Stomach (tissue), 9 donors: ENCODE measurements around the gene TTC28. TPM values are rescaled to one million over a fixed set of nuclear protein-coding genes. Genes with fewer than 3 reads are reported as not detected.
A peak's percentile ranks its signal among the peaks of the same experiment; 100 is the strongest.

Experiments used
- DNase-seq, 2 donors: peaks; one replicate each; pipeline versions ENCODE4 v3.0.0 to v3.0.0-alpha.2; 2013 to 2019
- H3K27ac ChIP-seq, 5 donors: fragments of 200-600 bp in 4 of 5; sonication (generic) in 4 of 5; one replicate each; pipeline ENCODE4 v1.5.1; 2013 to 2019; ENCODE audit warnings: mild to moderate bottlenecking in 1 of 5, moderate library complexity in 1 of 5
- H3K27me3 ChIP-seq, 3 donors: fragments of 200-600 bp; sonication (generic); one replicate each; pipeline ENCODE4 v1.5.1; 2017 to 2019; ENCODE audit warnings: mixed run types in 1 of 3
- H3K36me3 ChIP-seq, 4 donors: fragments of 200-600 bp; sonication (generic); 1 replicate in 3 of 4; 2 replicates in 1 of 4; pipeline ENCODE4 v1.5.1; 2016 to 2019
- H3K4me1 ChIP-seq, 4 donors: fragments of 200-600 bp; sonication (generic); one replicate each; pipeline ENCODE4 v1.5.1; 2016 to 2019
- H3K4me3 ChIP-seq, 4 donors: fragments of 200-600 bp; sonication (generic) in 3 of 4; one replicate each; pipeline ENCODE4 v1.5.1; 2016 to 2019; ENCODE audit warnings: mild to moderate bottlenecking in 1 of 4
- H3K9me3 ChIP-seq, 4 donors: fragments of 200-600 bp; sonication (generic); one replicate each; pipeline ENCODE4 v1.5.1; 2016 to 2019
- EP300 ChIP-seq: sonication (generic); formaldehyde crosslinking; IDR thresholded peaks from one replicate; pipeline ENCODE4 v1.6.1; 2017; ENCODE audit warnings: antibody characterized with exemption
- POLR2A ChIP-seq, 4 donors: fragments of 450-650 bp; IDR thresholded peaks; one replicate each; pipeline ENCODE4 v1.6.1; 2016; ENCODE audit warnings: antibody characterized with exemption in 4 of 4, control low read depth in 2 of 4, mild to moderate bottlenecking in 1 of 4, moderate library complexity in 1 of 4
- POLR2AphosphoS5 ChIP-seq, 3 donors: sonication (generic); formaldehyde crosslinking; IDR thresholded peaks; one replicate each; pipeline ENCODE4 v1.6.1; 2016; ENCODE audit warnings: antibody characterized with exemption in 3 of 3
- WGBS, 5 donors: extraction: QIAGEN DNeasy Blood & Tissue Kit in 3 of 5; methylation state at CpG; one replicate each; pipeline versions ENCODE4 v1.1.5 to v1.1.7; 2013 to 2018; 5-methylcytosine and 5-hydroxymethylcytosine counted together
- intact Hi-C: fragments of 100-400 bp; cut with DNase I; formaldehyde crosslinking; loops from one replicate; pipeline ENCODE4 v1.15.1; 2023; ENCODE audit warnings: low total_unique reads
- polyA plus RNA-seq, 3 donors: library from polyadenylated mRNA; stranded (reverse); fragments of 200-250 nt; gene quantifications; one replicate each; pipeline ENCODE4 v1.2.3, GENCODE V29; 2013
- total RNA-seq, 5 donors: library from RNA; depleted of rRNA; stranded (reverse); fragments of >200 nt; gene quantifications; one replicate each; pipeline versions ENCODE4 v1.1.0 to v1.2.3, GENCODE V29; 2014 to 2016
- TF ChIP-seq, protein P1 (sequence below), 7 experiments: fragments of 450-650 bp in 4 of 7; fragments of 200-600 bp in 3 of 7; sonication (generic) in 3 of 7; IDR thresholded peaks; one replicate each; pipeline ENCODE4 v1.5.1; 2016 to 2019; ENCODE audit warnings: antibody characterized with exemption in 7 of 7, control low read depth in 2 of 7, mild to moderate bottlenecking in 1 of 7
- donor health status: healthy with polysubstance abuse.
- donor health status: Bipolar disorder and iron deficiency.
- donor health status: healthy.

Gene TTC28
- total and polyA plus RNA-seq, 8 donors = 1.7 to 53.4 (median 24.6) TPM

DNA sequence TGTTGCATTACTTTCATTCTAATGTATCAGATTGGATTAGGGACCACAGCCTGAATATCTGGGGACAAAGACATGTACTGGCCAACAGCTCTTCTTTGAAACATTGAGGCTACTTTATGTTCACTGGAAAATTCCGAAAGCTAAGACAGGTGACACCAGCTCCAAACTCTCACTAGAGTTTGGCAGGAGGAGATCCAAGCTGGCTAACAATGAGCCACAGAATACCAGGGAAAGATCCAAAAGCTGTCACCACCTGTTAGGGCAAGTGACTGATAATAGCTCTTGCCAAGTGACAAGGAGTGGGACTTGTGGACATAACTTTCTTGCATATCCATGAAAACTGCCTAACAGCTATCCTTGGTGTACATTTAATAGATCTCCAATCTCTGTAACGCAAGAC is 333.3 kb downstream of the TTC28 start:
- Histone ChIP-seq H3K4me1 (peaks cover 0 to 26% (median under 1%) of the 10 kb centered on the region in 4 donors), H3K27ac (no peak overlapping the region), H3K4me3 (no peak overlapping the region), H3K9me3 (no peaks in the 10 kb centered on the region), H3K27me3 (no peaks in the 10 kb centered on the region), H3K36me3 (no peaks in the 10 kb centered on the region)
- no peak for TF ChIP-seq EP300
- WGBS, 5 donors = 92 to 97% (median 95%) methylated on average over 2 of the region's 2 CpGs
- DNase-seq = no peak
- intact Hi-C loops = no loop called here

DNA sequence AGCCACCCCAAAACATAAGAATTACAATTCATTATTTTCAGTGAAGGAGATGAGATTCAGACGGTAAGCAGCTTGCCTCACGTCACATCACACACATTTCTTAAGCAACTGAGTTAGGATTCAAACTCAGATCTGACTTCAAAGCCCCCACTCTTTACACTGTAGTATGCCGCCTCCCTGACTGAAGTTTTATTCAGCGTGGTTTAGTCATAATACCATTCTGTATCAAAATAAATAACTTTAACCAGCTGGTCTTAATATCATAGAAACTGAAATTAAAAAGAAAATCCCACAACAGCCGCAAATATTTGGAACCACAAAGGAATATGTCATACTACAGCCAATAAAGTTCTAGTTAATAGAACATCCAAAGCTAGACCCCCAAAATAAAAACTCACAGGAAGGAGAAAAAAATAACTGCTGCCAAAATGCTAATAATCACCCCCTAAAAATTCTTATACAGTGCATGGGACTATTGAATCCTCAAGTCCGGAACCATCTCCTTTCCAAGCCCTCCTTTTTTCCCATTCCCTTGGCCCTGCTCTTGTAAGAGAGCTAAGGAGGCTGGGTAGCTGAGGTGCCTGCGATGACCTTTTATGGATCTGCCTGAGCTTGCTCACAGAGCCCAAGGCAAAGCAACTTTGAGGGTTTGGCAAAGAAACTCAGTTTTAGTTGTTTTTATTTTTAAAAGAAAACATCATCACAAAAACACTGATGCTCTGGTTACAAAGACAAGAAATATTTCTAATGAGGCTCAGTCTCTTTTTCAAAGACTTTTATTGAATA is 334.5 kb downstream of the TTC28 start:
- Histone ChIP-seq H3K27me3 (no peaks in the 10 kb centered on the region), H3K4me1 (peaks cover 0 to 30% (median 2%) of the 10 kb centered on the region in 4 donors), H3K36me3 (no peaks in the 10 kb centered on the region), H3K4me3 (no peak overlapping the region), H3K27ac (peak overlapping the region in 2 of 5 donors; percentile 38 to 51), H3K9me3 (no peaks in the 10 kb centered on the region)
- TF ChIP-seq, protein P1, sequence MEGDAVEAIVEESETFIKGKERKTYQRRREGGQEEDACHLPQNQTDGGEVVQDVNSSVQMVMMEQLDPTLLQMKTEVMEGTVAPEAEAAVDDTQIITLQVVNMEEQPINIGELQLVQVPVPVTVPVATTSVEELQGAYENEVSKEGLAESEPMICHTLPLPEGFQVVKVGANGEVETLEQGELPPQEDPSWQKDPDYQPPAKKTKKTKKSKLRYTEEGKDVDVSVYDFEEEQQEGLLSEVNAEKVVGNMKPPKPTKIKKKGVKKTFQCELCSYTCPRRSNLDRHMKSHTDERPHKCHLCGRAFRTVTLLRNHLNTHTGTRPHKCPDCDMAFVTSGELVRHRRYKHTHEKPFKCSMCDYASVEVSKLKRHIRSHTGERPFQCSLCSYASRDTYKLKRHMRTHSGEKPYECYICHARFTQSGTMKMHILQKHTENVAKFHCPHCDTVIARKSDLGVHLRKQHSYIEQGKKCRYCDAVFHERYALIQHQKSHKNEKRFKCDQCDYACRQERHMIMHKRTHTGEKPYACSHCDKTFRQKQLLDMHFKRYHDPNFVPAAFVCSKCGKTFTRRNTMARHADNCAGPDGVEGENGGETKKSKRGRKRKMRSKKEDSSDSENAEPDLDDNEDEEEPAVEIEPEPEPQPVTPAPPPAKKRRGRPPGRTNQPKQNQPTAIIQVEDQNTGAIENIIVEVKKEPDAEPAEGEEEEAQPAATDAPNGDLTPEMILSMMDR (IDR thresholded peaks at IDR 0.05) = no peak
- TF ChIP-seq POLR2A (IDR thresholded peaks at IDR 0.05) (no peak), EP300 (no peak), POLR2AphosphoS5 (IDR thresholded peaks at IDR 0.05) (no peak)
- DNase-seq = no peak
- intact Hi-C loops = no loop called here
- 69 to 80% (median 74%) methylated on average over 7 of the region's 7 CpGs for WGBS, 5 donors

DNA sequence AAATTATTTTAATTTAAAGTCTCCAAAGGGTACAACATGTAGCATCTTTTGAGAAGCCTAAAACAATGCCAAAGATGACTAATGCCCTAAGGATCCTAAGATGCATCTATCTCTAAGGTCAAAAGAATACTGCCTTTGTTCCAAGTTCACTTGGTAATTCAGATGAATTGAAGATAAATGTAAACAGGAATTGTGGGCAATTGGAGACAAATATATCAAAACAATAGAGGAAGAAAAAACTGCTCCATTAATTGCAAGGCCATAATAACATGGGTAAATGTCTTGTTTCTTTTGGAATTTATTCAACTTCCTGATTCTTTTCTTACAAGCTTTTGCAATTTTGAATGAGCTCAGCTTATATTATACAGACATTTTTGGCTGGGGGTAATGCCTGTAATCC is 338.6 kb downstream of the TTC28 start:
- TF ChIP-seq POLR2A (IDR thresholded peaks at IDR 0.05) (no peak), POLR2AphosphoS5 (IDR thresholded peaks at IDR 0.05) (no peak)
- Histone ChIP-seq H3K9me3 (no peaks in the 10 kb centered on the region), H3K4me3 (no peak overlapping the region), H3K36me3 (no peaks in the 10 kb centered on the region), H3K27me3 (no peaks in the 10 kb centered on the region), H3K4me1 (peaks cover 0 to 30% (median 2%) of the 10 kb centered on the region in 4 donors), H3K27ac (no peak overlapping the region)
- DNase-seq = no peak
- intact Hi-C loops = no loop called here

DNA sequence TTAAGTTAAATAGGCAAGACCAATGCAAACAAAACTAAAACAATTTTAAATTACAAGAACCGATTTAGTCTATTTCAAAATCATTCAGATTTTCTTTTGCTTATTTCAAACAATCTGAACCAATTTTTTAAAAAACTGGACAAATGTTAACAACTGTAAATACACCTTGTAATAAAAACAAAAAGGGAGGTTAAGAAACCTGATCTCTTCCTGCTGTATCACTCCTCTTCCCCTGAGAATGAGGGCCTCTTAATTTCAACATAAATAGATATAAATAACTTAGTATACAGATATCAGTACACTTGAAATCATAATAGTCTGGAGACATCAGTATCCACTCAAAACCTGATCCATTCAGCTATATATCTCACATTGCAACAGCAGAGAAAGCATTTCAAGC is 346.6 kb downstream of the TTC28 start:
- Histone ChIP-seq H3K27me3 (no peaks in the 10 kb centered on the region), H3K9me3 (no peaks in the 10 kb centered on the region), H3K4me3 (no peak overlapping the region), H3K36me3 (no peaks in the 10 kb centered on the region), H3K27ac (no peak overlapping the region), H3K4me1 (peaks cover 0 to 23% (median 7%) of the 10 kb centered on the region in 4 donors)
- no peak for DNase-seq
- 23 to 45% (median 31%) methylated on average over 1 of the region's 1 CpG for whole genome bisulfite sequencing, 5 donors
- TF ChIP-seq POLR2AphosphoS5 (IDR thresholded peaks at IDR 0.05) (no peak), POLR2A (IDR thresholded peaks at IDR 0.05) (no peak), EP300 (no peak)
- TF ChIP-seq, protein P1 (IDR thresholded peaks at IDR 0.05) = no peak
- intact Hi-C loops = no loop called here

DNA sequence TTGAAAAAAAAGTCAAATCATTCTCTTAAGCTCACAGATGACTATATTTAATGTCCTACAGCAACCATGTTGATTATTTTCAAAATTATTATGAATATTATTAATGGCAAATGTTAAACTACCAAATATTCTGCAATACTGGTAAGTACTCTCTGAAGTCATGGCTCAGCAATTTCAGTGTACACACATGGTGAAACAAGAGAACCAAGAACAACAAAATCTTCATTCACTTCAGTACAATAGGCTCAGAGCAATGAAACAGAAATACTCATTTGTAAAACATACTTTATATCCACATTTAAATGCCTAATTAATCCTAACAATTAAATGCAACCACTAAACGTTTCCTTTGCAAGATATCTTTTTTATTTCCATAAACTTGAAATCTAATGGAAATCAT is 347.2 kb downstream of the TTC28 start:
- Histone ChIP-seq H3K27me3 (no peaks in the 10 kb centered on the region), H3K36me3 (no peaks in the 10 kb centered on the region), H3K27ac (no peak overlapping the region), H3K4me3 (no peak overlapping the region), H3K4me1 (peaks cover 0 to 23% (median 7%) of the 10 kb centered on the region in 4 donors), H3K9me3 (no peaks in the 10 kb centered on the region)
- no peak for TF ChIP-seq EP300
- TF ChIP-seq, protein P1 (IDR thresholded peaks at IDR 0.05) = no peak
- TF ChIP-seq POLR2AphosphoS5 (IDR thresholded peaks at IDR 0.05) = no peak
- no peak for TF ChIP-seq POLR2A (IDR thresholded peaks at IDR 0.05)
- intact Hi-C loops = no loop called here
- no peak for DNase-seq
- WGBS, 5 donors = 8 to 26% (median 17%) methylated on average over 1 of the region's 1 CpG
